ENCODE data around the gene GPRC5C. TPM values are rescaled to one million over a fixed set of nuclear protein-coding genes. Genes with fewer than 3 reads are reported as not detected.

GPRC5C gene
- total RNA-seq (2014; rRNA removed; shearing (Covaris generic)), result 0.25 and 2.7 TPM in 2 replicates
- 0.95 and 1.6 TPM in 2 replicates for polyA plus RNA-seq (2016; fragmentation: Nextera tagmentation; extraction: Ambion mirVana)

- Histone ChIP-seq H3K4me1 (ENCODE audit: insufficient read depth) (0 out of 2 replicates have a peak, but pooled peaks cover 7% of the 10 kb centered on the region), H3K36me3 (ENCODE audit: low read depth) (no peaks in the 10 kb centered on the region), H3F3A (ENCODE audit: insufficient read depth) (no peaks in the 10 kb centered on the region), H3K79me2 (ENCODE audit: insufficient read depth) (no peaks in the 10 kb centered on the region), H3K4me2 (ENCODE audit: unreplicated experiment) (peak within 1 kb of the TSS; percentile 69), H3K9ac (peak within 1 kb of the TSS; percentile 75), H3K4me3 (peak within 1 kb of the TSS; percentile 67), H4K20me1 (ENCODE audit: insufficient read depth) (no peaks in the 10 kb centered on the region), H3K9me2 (ENCODE audit: insufficient read depth) (no peaks in the 10 kb centered on the region), H3K27ac (peak within 1 kb of the TSS; percentile 15), H3K9me3 (ENCODE audit: low read depth) (no peaks in the 10 kb centered on the region), H2AFZ (peak within 1 kb of the TSS; percentile 68), H3K27me3 (replicated peaks; ENCODE audit: insufficient read depth) (peaks cover 8% of the 10 kb centered on the region; the same call in 1 of the 2 replicates)
- no peak for TF ChIP-seq EZH2phosphoT487 (IDR thresholded peaks at IDR 0.05; ENCODE audit: insufficient read depth, low read depth)
- TF ChIP-seq EZH2 (IDR thresholded peaks at IDR 0.05; ENCODE audit: insufficient read depth, poor library complexity, severe bottlenecking), result peak; percentile 45
- in situ Hi-C loops (cut with MboI), result no loop called here
- DNase-seq, result peak; percentile 50
- WGBS, 2 experiments (ENCODE audit: low coverage in 1 of 2, low lambda C conversion rate in 2 of 2, missing lambda C conversion rate in 2 of 2), result 1 to 2% methylated on average over 65 to 75 of the region's 81 CpGs
Measured at GRCh38 chr17:74431568-74432423, at the start of gene GPRC5C. Gene GPRC5C (plus strand): TSS chr17:74432088. CDS start chr17:74439777, 7,689 bp downstream.

- Histone ChIP-seq H3K4me2 (ENCODE audit: unreplicated experiment) (no peak overlapping the region), H3K27me3 (replicated peaks; ENCODE audit: insufficient read depth) (no peaks in the 10 kb centered on the region; the same call in 1 of the 2 replicates), H3K79me2 (ENCODE audit: insufficient read depth) (no peaks in the 10 kb centered on the region), H4K20me1 (ENCODE audit: insufficient read depth) (no peaks in the 10 kb centered on the region), H3K4me3 (no peak overlapping the region), H3K9me2 (ENCODE audit: insufficient read depth) (no peaks in the 10 kb centered on the region), H3K27ac (no peak overlapping the region), H3K9ac (no peak overlapping the region), H2AFZ (no peak overlapping the region), H3K36me3 (ENCODE audit: low read depth) (no peaks in the 10 kb centered on the region), H3K9me3 (ENCODE audit: low read depth) (no peaks in the 10 kb centered on the region), H3F3A (ENCODE audit: insufficient read depth) (no peaks in the 10 kb centered on the region), H3K4me1 (ENCODE audit: insufficient read depth) (no peaks in the 10 kb centered on the region)
- 54 to 69% methylated on average over 5 of the region's 5 CpGs for WGBS, 2 experiments (ENCODE audit: low coverage in 1 of 2, low lambda C conversion rate in 2 of 2, missing lambda C conversion rate in 2 of 2)
- TF ChIP-seq EZH2phosphoT487 (IDR thresholded peaks at IDR 0.05; ENCODE audit: insufficient read depth, low read depth) (no peak), EZH2 (IDR thresholded peaks at IDR 0.05; ENCODE audit: insufficient read depth, poor library complexity, severe bottlenecking) (no peak)
- in situ Hi-C loops (cut with MboI), result no loop called here
- DNase-seq, result no peak
Measured at GRCh38 chr17:74383141-74383540, 48.7 kb upstream of the GPRC5C start.

- no peaks in the 10 kb centered on the region for H3K9me2 ChIP-seq (ENCODE audit: insufficient read depth)
- no peak overlapping the region for H3K27ac ChIP-seq
- H3K9ac ChIP-seq, result no peak overlapping the region
- no peaks in the 10 kb centered on the region for H3K4me1 ChIP-seq (ENCODE audit: insufficient read depth)
- in situ Hi-C loops (cut with MboI), result no loop called here
- WGBS, 2 experiments (ENCODE audit: low coverage in 1 of 2, low lambda C conversion rate in 2 of 2, missing lambda C conversion rate in 2 of 2), result 78 to 83% methylated on average over 3 of the region's 3 CpGs
- H3K4me2 ChIP-seq (ENCODE audit: unreplicated experiment), result no peak overlapping the region
- H3K9me3 ChIP-seq (ENCODE audit: low read depth), result no peaks in the 10 kb centered on the region
- H3K4me3 ChIP-seq, result no peak overlapping the region
- no peak overlapping the region for H2AFZ ChIP-seq
- no peaks in the 10 kb centered on the region for H3K36me3 ChIP-seq (ENCODE audit: low read depth)
- no peaks in the 10 kb centered on the region for H3F3A ChIP-seq (ENCODE audit: insufficient read depth)
- H4K20me1 ChIP-seq (ENCODE audit: insufficient read depth), result no peaks in the 10 kb centered on the region
- TF ChIP-seq EZH2phosphoT487 (IDR thresholded peaks at IDR 0.05; ENCODE audit: insufficient read depth, low read depth) (no peak), EZH2 (IDR thresholded peaks at IDR 0.05; ENCODE audit: insufficient read depth, poor library complexity, severe bottlenecking) (no peak)
- no peaks in the 10 kb centered on the region for H3K79me2 ChIP-seq (ENCODE audit: insufficient read depth)
- H3K27me3 ChIP-seq (replicated peaks; ENCODE audit: insufficient read depth), result no peaks in the 10 kb centered on the region
- DNase-seq, result no peak
Measured at GRCh38 chr17:74385201-74385600, 46.7 kb upstream of the GPRC5C start.

- no peaks in the 10 kb centered on the region for H3K4me1 ChIP-seq (ENCODE audit: insufficient read depth)
- H3K79me2 ChIP-seq (ENCODE audit: insufficient read depth), result no peaks in the 10 kb centered on the region
- H3K36me3 ChIP-seq (ENCODE audit: low read depth), result no peaks in the 10 kb centered on the region
- no peaks in the 10 kb centered on the region for H3K9me2 ChIP-seq (ENCODE audit: insufficient read depth)
- in situ Hi-C loops (cut with MboI), result no loop called here
- no peak overlapping the region for H3K4me3 ChIP-seq
- no peak overlapping the region for H3K4me2 ChIP-seq (ENCODE audit: unreplicated experiment)
- H3K9me3 ChIP-seq (ENCODE audit: low read depth), result no peaks in the 10 kb centered on the region
- no peaks in the 10 kb centered on the region for H4K20me1 ChIP-seq (ENCODE audit: insufficient read depth)
- H3K27ac ChIP-seq, result no peak overlapping the region
- 52% methylated on average over 8 of the region's 8 CpGs for WGBS, 2 experiments (ENCODE audit: low coverage in 1 of 2, low lambda C conversion rate in 2 of 2, missing lambda C conversion rate in 2 of 2)
- TF ChIP-seq EZH2 (IDR thresholded peaks at IDR 0.05; ENCODE audit: insufficient read depth, poor library complexity, severe bottlenecking), result no peak
- TF ChIP-seq EZH2phosphoT487 (IDR thresholded peaks at IDR 0.05; ENCODE audit: insufficient read depth, low read depth), result no peak
- no peak overlapping the region for H2AFZ ChIP-seq
- H3K9ac ChIP-seq, result no peak overlapping the region
- no peaks in the 10 kb centered on the region for H3F3A ChIP-seq (ENCODE audit: insufficient read depth)
- H3K27me3 ChIP-seq (replicated peaks; ENCODE audit: insufficient read depth), result no peaks in the 10 kb centered on the region
- DNase-seq, result peak; percentile 47
Measured at GRCh38 chr17:74386386-74386785, 45.5 kb upstream of the GPRC5C start.

All from GM23248 (cell line).